RKO (cell line): Measurements from ENCODE around the gene KAT8.
A peak's percentile ranks its signal among the peaks of the same experiment; 100 is the strongest.
"Not testable (repeated sequence)": the region's sequence is repeated elsewhere in the genome, so short reads cannot be mapped to it uniquely, and the experiment has no call there.

Source experiments
- DNase-seq: peaks from one replicate; pipeline ENCODE4 v3.0.0-alpha.2; 2016; ENCODE audit warnings: low spot score

Gene KAT8

GRCh38 chr16:31148896-31149295 lies 31.4 kb downstream of the KAT8 start:
- no peak for DNase-seq

GRCh38 chr16:31149332-31149731 lies 31.9 kb downstream of the KAT8 start:
- no peak for DNase-seq

- DNase-seq: no peak
These were observed 32.7 kb downstream of the KAT8 start, which contains the start of gene PRSS36 for GRCh38 chr16:31149894-31150890. TSS of gene PRSS36 (minus strand) at chr16:31150066. CDS start at chr16:31150035, 31 bp downstream.

GRCh38 chr16:31150976-31151375 lies 33.5 kb downstream of the KAT8 start:
- DNase-seq: not testable (repeated sequence)

- DNase-seq: no peak
These were observed 39.7 kb downstream of the KAT8 start for GRCh38 chr16:31157136-31157535.

- DNase-seq: no peak
These were observed 49.9 kb downstream of the KAT8 start for GRCh38 chr16:31167315-31167714.

GRCh38 chr16:31168848-31169247 lies 51.4 kb downstream of the KAT8 start:
- no peak for DNase-seq

- DNase-seq: not testable (repeated sequence)
These were observed 52.6 kb downstream of the KAT8 start for GRCh38 chr16:31170048-31170447.

GRCh38 chr16:31177136-31177535 lies 59.7 kb downstream of the KAT8 start:
- DNase-seq: peak; percentile 62

- DNase-seq: no peak
These were observed 61.8 kb downstream of the KAT8 start for GRCh38 chr16:31179219-31179746.

- DNase-seq: peak; percentile 83
These were observed 62.4 kb downstream of the KAT8 start, which contains the start of gene FUS for GRCh38 chr16:31179747-31180459. TSS of gene FUS (plus strand) at chr16:31180139. CDS start at chr16:31180215, 76 bp downstream.
